Endothelial cell (in vitro differentiated cells): ENCODE measurements around the gene CELF5. TPM values are rescaled to one million over a fixed set of nuclear protein-coding genes. Genes with fewer than 3 reads are reported as not detected.
A peak's percentile ranks its signal among the peaks of the same experiment; 100 is the strongest.

ENCODE experiments used
- DNase-seq: peaks from one replicate; pipeline ENCODE4 v3.0.0; 2021; ENCODE audit warnings: low spot score
- H3K27ac Mint-ChIP-seq: one replicate; pipeline ENCODE4 v1.8.0; 2021; ENCODE audit warnings: mixed read lengths, inconsistent platforms; ENCODE audit not compliant: unreplicated experiment
- H3K27me3 Mint-ChIP-seq: one replicate; pipeline ENCODE4 v1.8.0; 2021; ENCODE audit warnings: mild to moderate bottlenecking, moderate library complexity, mixed read lengths, inconsistent platforms; ENCODE audit not compliant: unreplicated experiment
- H3K36me3 Mint-ChIP-seq: one replicate; pipeline ENCODE4 v1.8.0; 2021; ENCODE audit warnings: mild to moderate bottlenecking, low read depth, mixed read lengths, inconsistent platforms; ENCODE audit not compliant: unreplicated experiment
- H3K4me1 Mint-ChIP-seq: one replicate; pipeline ENCODE4 v1.8.0; 2021; ENCODE audit warnings: mild to moderate bottlenecking, mixed read lengths, inconsistent platforms; ENCODE audit not compliant: unreplicated experiment
- H3K4me3 Mint-ChIP-seq: one replicate; pipeline ENCODE4 v1.8.0; 2021; ENCODE audit warnings: mild to moderate bottlenecking, mixed read lengths, inconsistent platforms; ENCODE audit not compliant: unreplicated experiment
- H3K9me3 Mint-ChIP-seq: one replicate; pipeline ENCODE4 v1.8.0; 2021; ENCODE audit warnings: mixed read lengths, inconsistent platforms; ENCODE audit not compliant: unreplicated experiment
- CTCF ChIP-seq: fragments of 200-600 bp; sonication (generic); IDR thresholded peaks from one replicate; pipeline ENCODE4 v1.5.0; 2021; ENCODE audit warnings: antibody characterized with exemption; ENCODE audit not compliant: unreplicated experiment
- total RNA-seq: library from RNA; stranded (reverse); fragmentation: NEBNext Ultra II Directional; extraction: Animal tissue kit (Norgen Biotek cat#: 25700); gene quantifications from one replicate; pipeline ENCODE4 v1.2.1, GENCODE V29; 2021; ENCODE audit not compliant: unreplicated experiment

The CELF5 gene
- total RNA-seq, 1 donor from 2014 or later, result 0.38 TPM

- Mint-ChIP-seq H3K27me3 (peaks cover 8% of the 10 kb centered on the region), H3K4me3 (no peak overlapping the region), H3K4me1 (no peaks in the 10 kb centered on the region), H3K27ac (no peak overlapping the region), H3K9me3 (no peaks in the 10 kb centered on the region), H3K36me3 (no peaks in the 10 kb centered on the region)
- no peak for DNase-seq
- no peak for TF ChIP-seq CTCF
These were observed 13.7 kb downstream of the CELF5 start for GRCh38 chr19:3238066-3238561.

GRCh38 chr19:3239367-3239766, 14.9 kb downstream of the CELF5 start:
- Mint-ChIP-seq H3K9me3 (no peaks in the 10 kb centered on the region), H3K27me3 (peaks cover 5% of the 10 kb centered on the region), H3K27ac (no peak overlapping the region), H3K36me3 (no peaks in the 10 kb centered on the region), H3K4me1 (no peaks in the 10 kb centered on the region), H3K4me3 (no peak overlapping the region)
- no peak for TF ChIP-seq CTCF
- no peak for DNase-seq

GRCh38 chr19:3243819-3244700, 19.6 kb downstream of the CELF5 start:
- DNase-seq, result peak; percentile 58
- no peak for TF ChIP-seq CTCF
- H3K4me1 Mint-ChIP-seq, result no peaks in the 10 kb centered on the region
- H3K27me3 Mint-ChIP-seq, result peaks cover 2% of the 10 kb centered on the region
- H3K36me3 Mint-ChIP-seq, result no peaks in the 10 kb centered on the region
- no peak overlapping the region for H3K27ac Mint-ChIP-seq
- H3K9me3 Mint-ChIP-seq, result no peaks in the 10 kb centered on the region
- H3K4me3 Mint-ChIP-seq, result no peak overlapping the region

- Mint-ChIP-seq H3K4me1 (no peaks in the 10 kb centered on the region), H3K36me3 (no peaks in the 10 kb centered on the region), H3K27ac (no peak overlapping the region), H3K9me3 (no peaks in the 10 kb centered on the region), H3K4me3 (no peak overlapping the region), H3K27me3 (peaks cover 2% of the 10 kb centered on the region)
- no peak for TF ChIP-seq CTCF
- DNase-seq, result no peak
These were observed 20.6 kb downstream of the CELF5 start for GRCh38 chr19:3245050-3245449.

- no peaks in the 10 kb centered on the region for H3K36me3 Mint-ChIP-seq
- no peak for TF ChIP-seq CTCF
- no peak overlapping the region for H3K27ac Mint-ChIP-seq
- DNase-seq, result no peak
- no peak overlapping the region for H3K4me3 Mint-ChIP-seq
- no peaks in the 10 kb centered on the region for H3K4me1 Mint-ChIP-seq
- peaks cover 8% of the 10 kb centered on the region for H3K9me3 Mint-ChIP-seq
- peaks cover 2% of the 10 kb centered on the region for H3K27me3 Mint-ChIP-seq
These were observed 24.4 kb downstream of the CELF5 start for GRCh38 chr19:3248728-3249326.
